Astrocyte (in vitro differentiated cells and primary cell): ENCODE measurements around the gene NKAIN1. TPM values are rescaled to one million over a fixed set of nuclear protein-coding genes. Genes with fewer than 3 reads are reported as not detected.
"Not testable (repeated sequence)": the region's sequence is repeated elsewhere in the genome, so short reads cannot be mapped to it uniquely, and the experiment has no call there.

Source experiments
- DNase-seq: peaks from one replicate; pipeline ENCODE4 v3.0.0-alpha.2; 2010; ENCODE audit warnings: low read depth
- FAIRE-seq: peaks from 2 replicates; lab custom pipeline; 2011; peaks lifted over from hg19 to GRCh38; lab: Jason Lieb, UNC
- H2AFZ ChIP-seq: 2 replicates; pipeline ENCODE4 v1.6.0; 2012; ENCODE audit warnings: low read depth, low read length, inconsistent platforms
- H3K27ac ChIP-seq: 2 replicates; pipeline ENCODE4 v1.5.1; 2011; ENCODE audit warnings: low read depth, low read length, inconsistent platforms
- H3K27me3 ChIP-seq: 2 replicates; pipeline ENCODE4 v1.6.0; 2011; ENCODE audit warnings: low read length, inconsistent platforms; ENCODE audit not compliant: insufficient read depth
- H3K36me3 ChIP-seq: 2 replicates; pipeline ENCODE4 v1.5.1; 2011; ENCODE audit warnings: low read length, inconsistent platforms; ENCODE audit not compliant: insufficient read depth
- H3K4me1 ChIP-seq: 2 replicates; pipeline ENCODE4 v1.5.1; 2011; ENCODE audit warnings: low read length, inconsistent platforms; ENCODE audit not compliant: insufficient read depth
- H3K4me2 ChIP-seq: 2 replicates; pipeline ENCODE4 v1.6.0; 2012; ENCODE audit warnings: low read length, inconsistent platforms
- H3K4me3 ChIP-seq: 2 replicates; pipeline ENCODE4 v1.5.1; 2011; ENCODE audit warnings: low read depth, mild to moderate bottlenecking, low read length, inconsistent platforms; ENCODE audit not compliant: insufficient read depth
- H3K79me2 ChIP-seq: 2 replicates; pipeline ENCODE4 v1.6.0; 2012; ENCODE audit warnings: mild to moderate bottlenecking, low read length, inconsistent platforms; ENCODE audit not compliant: insufficient read depth
- H3K9ac ChIP-seq: 2 replicates; pipeline ENCODE4 v1.6.0; 2012; ENCODE audit warnings: mild to moderate bottlenecking, low read length, inconsistent platforms
- H3K9me3 ChIP-seq: 2 replicates; pipeline ENCODE4 v1.5.1; 2012; ENCODE audit warnings: low read depth, mild to moderate bottlenecking, low read length, inconsistent platforms; ENCODE audit not compliant: insufficient read depth
- H4K20me1 ChIP-seq: 2 replicates; pipeline ENCODE4 v1.6.0; 2012; ENCODE audit warnings: low read length, inconsistent platforms; ENCODE audit not compliant: insufficient read depth
- H3K27ac Mint-ChIP-seq: one replicate; pipeline ENCODE4 v1.8.0; 2021; ENCODE audit warnings: mild to moderate bottlenecking, mixed read lengths; ENCODE audit not compliant: unreplicated experiment
- H3K27me3 Mint-ChIP-seq: one replicate; pipeline ENCODE4 v1.8.0; 2021; ENCODE audit warnings: low read depth, mixed read lengths; ENCODE audit not compliant: unreplicated experiment
- H3K36me3 Mint-ChIP-seq: one replicate; pipeline ENCODE4 v1.8.0; 2021; ENCODE audit warnings: low read depth, mixed read lengths; ENCODE audit not compliant: unreplicated experiment
- H3K4me1 Mint-ChIP-seq: one replicate; pipeline ENCODE4 v1.8.0; 2021; ENCODE audit warnings: low read depth, mixed read lengths; ENCODE audit not compliant: unreplicated experiment
- H3K4me3 Mint-ChIP-seq: one replicate; pipeline ENCODE4 v1.8.0; 2021; ENCODE audit warnings: mild to moderate bottlenecking, moderate library complexity, mixed read lengths; ENCODE audit not compliant: unreplicated experiment
- H3K9me3 Mint-ChIP-seq: one replicate; pipeline ENCODE4 v1.8.0; 2021; ENCODE audit warnings: mild to moderate bottlenecking, mixed read lengths; ENCODE audit not compliant: unreplicated experiment
- EZH2 ChIP-seq: IDR thresholded peaks from 2 replicates; pipeline ENCODE4 v1.6.1; 2012; ENCODE audit warnings: mild to moderate bottlenecking, low read length, inconsistent platforms; ENCODE audit not compliant: insufficient read depth
- total RNA-seq: library from RNA; stranded (reverse); gene quantifications from 2 replicates; pipeline ENCODE4 v1.2.1, GENCODE V29; 2021
- TF ChIP-seq, protein P1 (sequence below): IDR thresholded peaks from 2 replicates; pipeline ENCODE4 v1.5.1; 2011; ENCODE audit warnings: low read depth, mild to moderate bottlenecking, inconsistent platforms, low read length, moderate library complexity; ENCODE audit not compliant: insufficient read depth

The NKAIN1 gene
- total RNA-seq, 1 donor from 2014 or later: 5.6 TPM

DNA sequence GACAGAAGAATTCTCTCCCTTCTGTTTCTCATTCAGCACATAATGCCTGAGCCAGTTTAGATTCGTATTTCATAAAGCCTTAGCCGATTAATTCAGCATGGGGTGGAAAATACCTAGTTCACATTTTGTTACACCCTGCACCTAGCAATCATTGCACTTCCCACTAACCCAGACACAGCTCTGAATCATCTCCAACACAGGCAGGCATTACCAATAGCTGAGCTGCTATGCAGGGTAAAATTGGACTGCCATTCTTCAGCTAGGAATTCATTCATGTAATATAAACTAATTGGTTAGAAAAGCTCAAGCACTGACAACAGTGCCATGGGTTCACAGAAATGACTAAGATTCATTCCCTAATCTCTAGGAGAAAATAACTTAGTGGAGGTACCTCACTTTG is 26.9 kb upstream of the NKAIN1 start:
- H3K27ac Mint-ChIP-seq: no peak overlapping the region
- H3K27me3 Mint-ChIP-seq: no peaks in the 10 kb centered on the region
- no peaks in the 10 kb centered on the region for H3K9me3 ChIP-seq
- no peak overlapping the region for H3K4me3 ChIP-seq
- H3K4me1 ChIP-seq: no peaks in the 10 kb centered on the region
- FAIRE-seq: no peak
- H3K4me2 ChIP-seq: no peak overlapping the region
- peaks cover 14% of the 10 kb centered on the region for H3K4me1 Mint-ChIP-seq
- no peak overlapping the region for H3K4me3 Mint-ChIP-seq
- no peaks in the 10 kb centered on the region for H3K79me2 ChIP-seq
- H4K20me1 ChIP-seq: peaks cover 5% of the 10 kb centered on the region
- no peak for DNase-seq
- TF ChIP-seq, protein P1, sequence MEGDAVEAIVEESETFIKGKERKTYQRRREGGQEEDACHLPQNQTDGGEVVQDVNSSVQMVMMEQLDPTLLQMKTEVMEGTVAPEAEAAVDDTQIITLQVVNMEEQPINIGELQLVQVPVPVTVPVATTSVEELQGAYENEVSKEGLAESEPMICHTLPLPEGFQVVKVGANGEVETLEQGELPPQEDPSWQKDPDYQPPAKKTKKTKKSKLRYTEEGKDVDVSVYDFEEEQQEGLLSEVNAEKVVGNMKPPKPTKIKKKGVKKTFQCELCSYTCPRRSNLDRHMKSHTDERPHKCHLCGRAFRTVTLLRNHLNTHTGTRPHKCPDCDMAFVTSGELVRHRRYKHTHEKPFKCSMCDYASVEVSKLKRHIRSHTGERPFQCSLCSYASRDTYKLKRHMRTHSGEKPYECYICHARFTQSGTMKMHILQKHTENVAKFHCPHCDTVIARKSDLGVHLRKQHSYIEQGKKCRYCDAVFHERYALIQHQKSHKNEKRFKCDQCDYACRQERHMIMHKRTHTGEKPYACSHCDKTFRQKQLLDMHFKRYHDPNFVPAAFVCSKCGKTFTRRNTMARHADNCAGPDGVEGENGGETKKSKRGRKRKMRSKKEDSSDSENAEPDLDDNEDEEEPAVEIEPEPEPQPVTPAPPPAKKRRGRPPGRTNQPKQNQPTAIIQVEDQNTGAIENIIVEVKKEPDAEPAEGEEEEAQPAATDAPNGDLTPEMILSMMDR: no peak
- no peak for TF ChIP-seq EZH2
- no peaks in the 10 kb centered on the region for H3K27me3 ChIP-seq
- no peak overlapping the region for H3K27ac ChIP-seq
- no peak overlapping the region for H2AFZ ChIP-seq
- no peak overlapping the region for H3K9ac ChIP-seq
- no peaks in the 10 kb centered on the region for H3K9me3 Mint-ChIP-seq
- H3K36me3 ChIP-seq: peaks cover 60% of the 10 kb centered on the region
- H3K36me3 Mint-ChIP-seq: peaks cover 18% of the 10 kb centered on the region

DNA sequence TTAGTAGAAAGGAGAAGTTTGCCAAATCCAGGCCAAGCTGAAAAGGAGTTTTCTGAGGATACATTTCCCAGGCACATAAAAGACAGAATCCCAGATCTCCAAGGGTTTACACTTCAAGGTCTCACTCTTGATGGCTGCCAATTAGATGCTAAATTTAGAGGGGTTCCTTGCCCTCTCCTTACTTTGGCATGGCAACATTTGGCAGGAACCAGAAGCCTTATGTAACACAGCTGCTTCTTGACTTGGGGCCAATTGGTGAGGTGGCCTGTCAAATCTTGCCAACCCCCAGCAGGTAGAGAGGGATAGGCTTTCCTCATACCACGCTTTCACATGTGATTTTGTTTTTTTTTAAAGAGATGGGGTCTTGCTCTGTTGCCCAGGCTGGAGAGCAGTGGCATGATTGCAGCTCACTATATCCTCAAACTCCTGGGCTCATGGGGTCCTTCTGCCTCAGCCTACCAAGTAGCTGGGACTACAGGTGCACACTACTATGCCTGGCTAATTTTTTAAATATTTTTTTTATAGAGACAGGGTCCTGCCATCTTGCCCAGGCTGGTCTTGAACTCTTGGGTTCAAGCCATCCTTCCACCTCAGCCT is 25.2 kb upstream of the NKAIN1 start:
- Histone ChIP-seq H3K9me3 (no peaks in the 10 kb centered on the region), H4K20me1 (peaks cover 4% of the 10 kb centered on the region), H3K9ac (no peak overlapping the region), H3K27me3 (no peaks in the 10 kb centered on the region), H3K4me2 (no peak overlapping the region), H3K79me2 (no peaks in the 10 kb centered on the region), H3K36me3 (peaks cover 54% of the 10 kb centered on the region), H2AFZ (no peak overlapping the region), H3K4me3 (no peak overlapping the region), H3K4me1 (no peaks in the 10 kb centered on the region), H3K27ac (no peak overlapping the region)
- no peak for DNase-seq
- Mint-ChIP-seq H3K27ac (no peak overlapping the region), H3K9me3 (no peaks in the 10 kb centered on the region), H3K27me3 (no peaks in the 10 kb centered on the region), H3K36me3 (peaks cover 14% of the 10 kb centered on the region), H3K4me3 (no peak overlapping the region), H3K4me1 (peaks cover 14% of the 10 kb centered on the region)
- FAIRE-seq: no peak
- TF ChIP-seq EZH2: no peak
- TF ChIP-seq, protein P1: no peak

DNA sequence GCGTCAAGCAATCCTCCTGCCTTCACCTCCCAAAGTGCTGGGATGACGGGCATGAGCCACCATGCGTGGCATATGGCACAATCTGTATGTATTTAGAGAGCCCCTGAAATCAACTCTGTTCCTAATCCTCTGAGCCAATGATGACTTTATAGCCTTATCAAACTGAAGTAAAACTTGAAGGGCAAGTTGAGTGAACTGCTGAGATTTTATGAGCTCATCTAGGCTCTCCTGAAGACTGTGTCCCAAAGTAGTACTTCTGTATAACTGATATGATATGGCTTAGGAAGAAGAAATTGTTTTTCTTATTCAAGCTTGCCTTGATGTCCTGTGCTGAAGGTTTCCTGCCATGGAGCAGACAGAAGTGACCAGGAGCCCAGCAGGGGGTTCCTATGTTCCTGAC is 23.7 kb upstream of the NKAIN1 start:
- Mint-ChIP-seq H3K4me3 (no peak overlapping the region), H3K27me3 (no peaks in the 10 kb centered on the region), H3K27ac (peak overlapping the region; percentile 80), H3K9me3 (no peaks in the 10 kb centered on the region), H3K36me3 (peaks cover 12% of the 10 kb centered on the region), H3K4me1 (peaks cover 14% of the 10 kb centered on the region)
- no peak overlapping the region for H2AFZ ChIP-seq
- peaks cover 53% of the 10 kb centered on the region for H3K36me3 ChIP-seq
- no peak for FAIRE-seq
- H3K9me3 ChIP-seq: no peaks in the 10 kb centered on the region
- H3K27ac ChIP-seq: no peak overlapping the region
- TF ChIP-seq EZH2: no peak
- TF ChIP-seq, protein P1: no peak
- H3K9ac ChIP-seq: no peak overlapping the region
- H3K4me1 ChIP-seq: no peaks in the 10 kb centered on the region
- no peaks in the 10 kb centered on the region for H3K79me2 ChIP-seq
- H4K20me1 ChIP-seq: peaks cover 4% of the 10 kb centered on the region
- no peak overlapping the region for H3K4me3 ChIP-seq
- H3K27me3 ChIP-seq: no peaks in the 10 kb centered on the region
- H3K4me2 ChIP-seq: no peak overlapping the region
- DNase-seq: no peak

DNA sequence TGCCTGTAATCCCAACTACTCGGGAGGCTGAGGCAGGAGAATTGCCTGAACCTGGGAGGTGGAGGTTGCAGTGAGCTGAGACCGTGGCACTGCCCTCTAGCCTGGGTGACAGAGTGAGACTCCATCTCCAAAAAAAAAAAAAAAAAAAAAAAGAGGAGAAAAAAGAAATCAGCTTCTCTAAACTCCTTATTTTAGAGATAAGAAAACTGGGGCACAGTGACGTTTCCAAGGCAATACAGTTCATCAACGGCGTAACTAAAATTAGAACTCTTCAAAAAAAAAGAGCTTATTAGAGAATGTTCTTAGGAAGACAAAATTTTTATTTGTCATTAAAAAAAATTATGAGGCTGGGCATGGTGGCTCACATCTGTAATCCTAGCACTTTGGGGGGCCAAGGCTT is 22.7 kb upstream of the NKAIN1 start:
- not testable (repeated sequence) for H4K20me1 ChIP-seq, H3K27ac Mint-ChIP-seq, H3K4me2 ChIP-seq, H3K79me2 ChIP-seq, H3K4me3 ChIP-seq, H3K4me1 ChIP-seq, H3K9me3 Mint-ChIP-seq, DNase-seq, H3K9ac ChIP-seq, H2AFZ ChIP-seq, FAIRE-seq, H3K4me3 Mint-ChIP-seq, H3K36me3 Mint-ChIP-seq, H3K9me3 ChIP-seq, H3K27ac ChIP-seq, H3K27me3 Mint-ChIP-seq, H3K27me3 ChIP-seq
- H3K4me1 Mint-ChIP-seq: peaks cover 14% of the 10 kb centered on the region
- peaks cover 55% of the 10 kb centered on the region for H3K36me3 ChIP-seq
